Activated CD8-positive, alpha-beta memory T cell treated with anti-CD3 and anti-CD28 coated beads for 48 hours (primary cell): ENCODE results near the gene SYNE4.
"Not testable (repeated sequence)": the region's sequence is repeated elsewhere in the genome, so short reads cannot be mapped to it uniquely, and the experiment has no call there.

ENCODE experiments used
- DNase-seq, 3 experiments: peaks; one replicate each; pipeline ENCODE4 v3.0.0-alpha.2; 2020; ENCODE audit warnings: low read depth in 2 of 3, low spot score in 2 of 3

Gene SYNE4

GRCh38 chr19:35990771-35991730 is 17.6 kb downstream of the SYNE4 start:
- no peak for DNase-seq

- no peak for DNase-seq
These were observed 18.5 kb downstream of the SYNE4 start for GRCh38 chr19:35990156-35990555.

- DNase-seq: no peak
These were observed 19.8 kb downstream of the SYNE4 start for GRCh38 chr19:35988824-35989223.

- DNase-seq: no peak
These were observed 21.1 kb downstream of the SYNE4 start for GRCh38 chr19:35987571-35987896.

- DNase-seq: no peak
These were observed 21.7 kb downstream of the SYNE4 start for GRCh38 chr19:35986664-35987570.

GRCh38 chr19:35986111-35986510 is 22.5 kb downstream of the SYNE4 start:
- DNase-seq: no peak

GRCh38 chr19:35983177-35983576 is 25.4 kb downstream of the SYNE4 start:
- DNase-seq: no peak

GRCh38 chr19:35980997-35981396 is 27.6 kb downstream of the SYNE4 start:
- not testable (repeated sequence) for DNase-seq

GRCh38 chr19:35978832-35979365 is 29.7 kb downstream of the SYNE4 start:
- no peak for DNase-seq

GRCh38 chr19:35978271-35978670 is 30.3 kb downstream of the SYNE4 start:
- no peak for DNase-seq

GRCh38 chr19:35977446-35978222 is 31.0 kb downstream of the SYNE4 start:
- no peak for DNase-seq

- no peak for DNase-seq
These were observed 32.9 kb downstream of the SYNE4 start for GRCh38 chr19:35975608-35976214.

- no peak for DNase-seq
These were observed 35.1 kb downstream of the SYNE4 start for GRCh38 chr19:35973487-35973886.

GRCh38 chr19:35966771-35967170 is 41.8 kb downstream of the SYNE4 start:
- DNase-seq: no peak

GRCh38 chr19:35963514-35963913 is 45.1 kb downstream of the SYNE4 start:
- DNase-seq: no peak

GRCh38 chr19:35960432-35960972 is 48.1 kb downstream of the SYNE4 start:
- no peak for DNase-seq

- no peak for DNase-seq
These were observed 48.7 kb downstream of the SYNE4 start for GRCh38 chr19:35959968-35960320.

GRCh38 chr19:35959040-35959967 is 49.3 kb downstream of the SYNE4 start:
- DNase-seq: peak in 1 of 3 experiments; percentile 52

GRCh38 chr19:35958660-35959039 is 50.0 kb downstream of the SYNE4 start:
- no peak for DNase-seq
